Karpas-422 (cell line): ENCODE results near the gene NDUFA13. TPM values are rescaled to one million over a fixed set of nuclear protein-coding genes. Genes with fewer than 3 reads are reported as not detected.

Experiments
- DNase-seq: peaks from one replicate; pipeline ENCODE4 v3.0.0-alpha.2; 2015
- H2AFZ ChIP-seq: fragments of 200-600 bp; sonication (generic); 2 replicates; pipeline ENCODE4 v1.6.1; 2014; ENCODE audit warnings: antibody characterized with exemption, low read length, mixed read lengths
- H3K27ac ChIP-seq: fragments of 200-600 bp; sonication (generic); 2 replicates; pipeline ENCODE4 v1.5.1; 2014; ENCODE audit warnings: mild to moderate bottlenecking, low read length, moderate library complexity
- H3K27me3 ChIP-seq: fragments of 200-600 bp; sonication (generic); 2 replicates; pipeline ENCODE4 v1.6.1; 2014; ENCODE audit warnings: low read length, mixed read lengths
- H3K36me3 ChIP-seq: fragments of 200-600 bp; sonication (generic); 2 replicates; pipeline ENCODE4 v1.6.1; 2014; ENCODE audit warnings: low read length, mixed read lengths; ENCODE audit not compliant: insufficient read depth
- H3K4me1 ChIP-seq: fragments of 200-600 bp; sonication (generic); 2 replicates; pipeline ENCODE4 v1.6.1; 2014; ENCODE audit warnings: mild to moderate bottlenecking, low read length, mixed read lengths
- H3K4me2 ChIP-seq: fragments of 200-600 bp; sonication (generic); 2 replicates; pipeline ENCODE4 v1.6.1; 2014; ENCODE audit warnings: low read length, low read depth, mild to moderate bottlenecking; ENCODE audit not compliant: poor library complexity, severe bottlenecking
- H3K4me3 ChIP-seq: fragments of 200-600 bp; sonication (generic); 2 replicates; pipeline ENCODE4 v1.5.1; 2014; ENCODE audit warnings: mild to moderate bottlenecking, antibody characterized with exemption, low read length, mixed read lengths
- H3K79me2 ChIP-seq: fragments of 200-600 bp; sonication (generic); 2 replicates; pipeline ENCODE4 v1.6.1; 2014; ENCODE audit warnings: mild to moderate bottlenecking, low read length, mixed read lengths
- H3K9ac ChIP-seq: fragments of 200-600 bp; sonication (generic); 2 replicates; pipeline ENCODE4 v1.6.0; 2014; ENCODE audit warnings: low read length
- H3K9me2 ChIP-seq: fragments of 200-600 bp; sonication (generic), shearing (Covaris generic); replicated peaks from 2 replicates; pipeline ENCODE4 v1.6.0; 2014; ENCODE audit warnings: mild to moderate bottlenecking, low read length, moderate library complexity; ENCODE audit not compliant: insufficient read depth
- H3K9me3 ChIP-seq: fragments of 300-700, 200-600 bp; sonication (generic); 2 replicates; pipeline ENCODE4 v1.6.1; 2014; ENCODE audit warnings: low read length, mixed read lengths
- H4K20me1 ChIP-seq: fragments of 200-600 bp; sonication (generic); 2 replicates; pipeline ENCODE4 v1.6.1; 2014; ENCODE audit warnings: mild to moderate bottlenecking, antibody characterized with exemption, low read length, low read depth; ENCODE audit not compliant: insufficient read depth
- total RNA-seq: library from RNA; depleted of rRNA; stranded (reverse); fragments of >200 nt; shearing (Covaris generic); gene quantifications from 2 replicates; pipeline ENCODE4 v1.2.3, GENCODE V29; 2014; ENCODE audit warnings: low replicate concordance

NDUFA13 gene
- total RNA-seq, 1 experiment from 2014 or later = 255 TPM

DNA sequence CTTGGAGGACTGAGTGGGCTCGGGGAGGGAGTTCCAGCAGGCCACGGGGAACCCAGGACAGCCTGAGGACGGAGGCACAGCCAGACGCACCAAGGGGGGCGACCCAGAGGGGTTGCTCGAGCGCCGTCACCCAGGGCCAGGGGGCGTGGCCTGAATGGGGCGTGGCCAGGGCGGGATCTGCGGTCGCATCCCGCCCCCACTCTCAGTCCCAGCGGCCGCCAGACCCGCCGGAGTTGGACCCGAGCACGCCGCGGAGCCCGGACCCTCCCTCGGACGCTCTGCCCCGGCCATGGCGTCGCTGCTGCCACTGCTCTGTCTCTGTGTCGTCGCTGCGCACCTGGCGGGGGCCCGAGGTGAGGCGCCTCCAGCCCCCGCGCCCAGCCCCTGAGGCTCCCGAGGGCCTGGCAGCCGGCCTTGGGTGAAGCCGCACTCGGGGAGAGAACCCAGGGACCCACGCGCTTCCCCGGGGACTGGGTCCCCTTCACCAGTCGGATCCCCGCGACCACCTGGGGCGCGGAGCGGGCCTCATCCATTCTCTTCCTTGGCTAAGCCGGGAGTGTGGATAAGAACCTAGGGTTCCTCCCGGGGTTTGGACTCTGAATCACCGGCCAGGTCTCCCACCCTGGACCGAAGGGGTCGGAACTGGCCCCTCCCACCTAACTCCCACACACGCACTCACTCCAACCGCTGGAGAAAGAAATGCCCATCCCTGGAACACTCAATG lies 22.2 kb downstream of the NDUFA13 start, which contains the start of gene CILP2:
CILP2 (plus strand) TSS at position 205 of the 724 bp plus-strand sequence; CDS start at position 290, 85 bp downstream.
- Histone ChIP-seq H3K79me2 (no peaks in the 10 kb centered on the region), H3K9me2 (no peaks in the 10 kb centered on the region), H3K9me3 (no peaks in the 10 kb centered on the region), H3K27ac (no peak within 1 kb of the TSS), H4K20me1 (no peaks in the 10 kb centered on the region), H3K27me3 (no peaks in the 10 kb centered on the region), H3K4me2 (peak within 1 kb of the TSS; percentile 23), H3K4me1 (no peaks in the 10 kb centered on the region), H3K36me3 (0 out of 2 replicates have a peak, but pooled peaks cover 3% of the 10 kb centered on the region), H3K9ac (no peak within 1 kb of the TSS), H3K4me3 (no peak within 1 kb of the TSS), H2AFZ (no peak within 1 kb of the TSS)
- DNase-seq = peak; percentile 73

DNA sequence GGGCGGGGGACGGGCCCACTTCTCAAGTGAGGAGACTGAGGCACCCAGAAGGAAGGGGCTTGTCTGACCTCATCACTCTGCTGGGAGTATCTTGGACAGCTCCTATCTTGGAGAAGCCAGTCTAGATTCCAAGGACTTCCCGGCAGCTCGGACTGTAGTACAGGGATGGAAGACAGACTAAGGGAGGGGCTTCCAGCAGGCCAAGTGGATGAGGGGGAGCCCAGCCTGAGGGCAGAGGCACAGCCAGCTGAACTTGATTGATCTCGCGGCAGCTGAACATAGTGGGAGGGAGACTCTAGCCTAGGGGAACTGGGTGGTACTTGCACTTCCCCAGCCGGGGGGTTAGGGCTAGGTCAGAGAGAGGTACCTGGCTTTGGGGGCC lies 22.8 kb downstream of the NDUFA13 start:
- no peak for DNase-seq
- Histone ChIP-seq H3K4me2 (no peak overlapping the region), H3K4me1 (no peaks in the 10 kb centered on the region), H3K9ac (no peak overlapping the region), H3K36me3 (0 out of 2 replicates have a peak, but pooled peaks cover 3% of the 10 kb centered on the region), H3K9me3 (no peaks in the 10 kb centered on the region), H3K9me2 (no peaks in the 10 kb centered on the region), H3K4me3 (no peak overlapping the region), H3K27me3 (no peaks in the 10 kb centered on the region), H4K20me1 (no peaks in the 10 kb centered on the region), H3K27ac (no peak overlapping the region), H3K79me2 (no peaks in the 10 kb centered on the region), H2AFZ (no peak overlapping the region)

DNA sequence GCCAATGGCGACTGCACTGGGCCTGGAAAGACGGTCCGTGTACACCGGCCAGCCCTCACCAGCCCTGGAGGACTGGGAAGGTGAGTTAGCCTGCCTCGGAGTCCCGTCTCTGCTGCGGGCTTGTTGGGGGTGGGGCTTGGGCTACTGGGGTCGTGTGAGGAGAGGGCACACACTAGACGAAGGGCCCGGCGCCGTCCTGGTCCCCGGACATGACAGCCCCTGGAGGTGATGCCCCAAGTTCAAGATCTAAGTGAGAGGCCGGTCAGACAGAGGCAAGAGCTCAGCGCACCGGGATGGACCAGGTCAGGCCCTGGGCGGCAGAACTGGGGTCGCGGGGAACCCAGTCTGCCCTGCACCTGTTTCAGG lies 23.7 kb downstream of the NDUFA13 start:
- no peaks in the 10 kb centered on the region for H4K20me1 ChIP-seq
- H2AFZ ChIP-seq = no peak overlapping the region
- no peaks in the 10 kb centered on the region for H3K79me2 ChIP-seq
- no peak overlapping the region for H3K9ac ChIP-seq
- no peak overlapping the region for H3K4me3 ChIP-seq
- no peaks in the 10 kb centered on the region for H3K4me1 ChIP-seq
- no peaks in the 10 kb centered on the region for H3K9me2 ChIP-seq
- no peak for DNase-seq
- no peak overlapping the region for H3K4me2 ChIP-seq
- H3K36me3 ChIP-seq = no peaks in the 10 kb centered on the region
- H3K9me3 ChIP-seq = no peaks in the 10 kb centered on the region
- no peak overlapping the region for H3K27ac ChIP-seq
- no peaks in the 10 kb centered on the region for H3K27me3 ChIP-seq

DNA sequence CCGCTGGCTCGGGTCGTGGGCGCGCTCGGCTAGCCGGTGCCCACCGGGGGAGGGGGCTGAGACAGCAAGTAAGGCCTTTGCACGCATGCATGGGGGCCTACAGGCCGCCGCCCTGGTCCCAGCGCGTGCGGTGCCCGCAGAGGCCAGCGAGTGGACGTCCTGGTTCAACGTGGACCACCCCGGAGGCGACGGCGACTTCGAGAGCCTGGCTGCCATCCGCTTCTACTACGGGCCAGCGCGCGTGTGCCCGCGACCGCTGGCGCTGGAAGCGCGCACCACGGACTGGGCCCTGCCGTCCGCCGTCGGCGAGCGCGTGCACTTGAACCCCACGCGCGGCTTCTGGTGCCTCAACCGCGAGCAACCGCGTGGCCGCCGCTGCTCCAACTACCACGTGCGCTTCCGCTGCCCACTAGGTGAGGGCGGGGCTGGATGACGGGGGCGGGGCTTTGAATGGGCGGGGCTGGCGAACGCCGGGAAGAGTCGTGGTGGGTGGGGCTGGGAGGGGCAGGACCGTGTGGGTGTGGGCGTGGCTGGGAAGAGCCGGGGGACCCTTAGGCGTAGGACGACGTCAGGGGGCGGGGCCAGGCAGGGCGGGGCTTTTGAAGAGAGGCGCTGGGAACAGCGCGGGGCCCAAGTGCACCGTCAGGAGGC lies 24.2 kb downstream of the NDUFA13 start:
- Histone ChIP-seq H3K9ac (no peak overlapping the region), H3K27me3 (no peaks in the 10 kb centered on the region), H3K79me2 (no peaks in the 10 kb centered on the region), H4K20me1 (no peaks in the 10 kb centered on the region), H3K27ac (no peak overlapping the region), H2AFZ (no peak overlapping the region), H3K9me3 (no peaks in the 10 kb centered on the region), H3K9me2 (no peaks in the 10 kb centered on the region), H3K4me2 (no peak overlapping the region), H3K4me1 (no peaks in the 10 kb centered on the region), H3K4me3 (no peak overlapping the region), H3K36me3 (no peaks in the 10 kb centered on the region)
- DNase-seq = no peak

DNA sequence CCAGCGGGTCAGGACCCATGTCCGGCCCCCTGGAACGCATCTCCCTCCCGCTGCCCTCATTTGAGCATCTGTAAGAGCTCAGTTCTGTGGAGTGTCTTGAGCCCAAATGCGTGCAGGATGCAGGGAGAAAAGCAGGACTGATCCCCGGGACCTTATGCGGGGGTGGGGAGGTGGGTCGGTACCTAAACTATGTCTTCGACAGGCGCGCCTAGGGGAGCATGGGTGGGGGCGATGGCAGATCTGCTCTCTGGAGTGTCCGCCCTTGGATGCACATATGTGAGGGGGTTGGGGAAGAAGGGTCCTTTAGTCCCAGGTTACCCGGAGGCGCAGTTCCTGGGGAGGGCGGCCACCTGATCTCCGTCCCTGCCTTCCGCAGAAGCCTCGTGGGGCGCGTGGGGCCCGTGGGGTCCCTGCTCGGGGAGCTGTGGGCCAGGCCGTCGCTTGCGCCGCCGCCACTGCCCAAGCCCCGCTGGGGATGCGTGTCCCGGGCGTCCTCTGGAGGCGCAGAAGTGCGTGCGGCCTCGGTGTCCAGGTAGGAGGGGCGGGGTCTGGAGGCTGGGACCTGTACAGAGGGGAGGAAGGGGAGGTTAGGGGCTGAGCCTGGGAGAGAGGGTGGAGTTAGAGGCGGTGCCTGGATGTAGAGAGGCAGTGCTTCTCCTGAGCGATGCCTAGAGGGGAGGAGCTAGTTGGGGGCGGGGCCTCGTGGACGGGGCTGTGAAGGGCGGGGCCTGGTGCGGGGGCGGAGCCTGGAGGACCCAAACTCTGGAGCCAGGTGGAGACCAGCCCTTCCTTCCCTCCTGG lies 24.9 kb downstream of the NDUFA13 start:
- H3K27me3 ChIP-seq = no peaks in the 10 kb centered on the region
- no peak overlapping the region for H3K27ac ChIP-seq
- H3K9ac ChIP-seq = no peak overlapping the region
- no peaks in the 10 kb centered on the region for H3K36me3 ChIP-seq
- no peak overlapping the region for H3K4me2 ChIP-seq
- DNase-seq = peak; percentile 91
- H2AFZ ChIP-seq = no peak overlapping the region
- no peaks in the 10 kb centered on the region for H3K4me1 ChIP-seq
- no peaks in the 10 kb centered on the region for H3K9me2 ChIP-seq
- H4K20me1 ChIP-seq = no peaks in the 10 kb centered on the region
- no peaks in the 10 kb centered on the region for H3K79me2 ChIP-seq
- no peaks in the 10 kb centered on the region for H3K9me3 ChIP-seq
- no peak overlapping the region for H3K4me3 ChIP-seq

DNA sequence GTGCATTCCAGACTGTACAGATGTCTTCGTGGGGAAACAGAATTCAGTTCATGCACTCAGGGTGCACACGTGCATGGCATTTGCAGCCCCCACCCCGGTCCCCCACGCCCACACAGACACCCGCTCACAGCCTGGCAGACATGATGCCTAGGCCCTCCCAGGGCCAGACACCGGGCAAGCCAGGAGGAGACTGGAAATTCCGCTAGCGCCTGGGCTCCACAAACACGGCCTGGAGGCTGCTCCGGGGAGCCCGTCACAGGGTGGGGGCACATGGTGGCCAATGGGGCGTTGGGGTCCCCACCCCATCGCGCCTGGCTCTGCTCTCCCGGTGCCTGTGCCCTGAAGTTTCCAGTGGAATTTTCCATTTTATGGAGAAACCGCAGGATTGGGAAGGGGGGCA lies 25.6 kb downstream of the NDUFA13 start:
- no peaks in the 10 kb centered on the region for H3K9me2 ChIP-seq
- H3K36me3 ChIP-seq = no peaks in the 10 kb centered on the region
- no peak overlapping the region for H3K4me3 ChIP-seq
- no peaks in the 10 kb centered on the region for H3K79me2 ChIP-seq
- no peak overlapping the region for H3K4me2 ChIP-seq
- H3K9me3 ChIP-seq = no peaks in the 10 kb centered on the region
- no peaks in the 10 kb centered on the region for H3K4me1 ChIP-seq
- H3K27ac ChIP-seq = no peak overlapping the region
- no peak overlapping the region for H2AFZ ChIP-seq
- H3K9ac ChIP-seq = no peak overlapping the region
- H3K27me3 ChIP-seq = no peaks in the 10 kb centered on the region
- H4K20me1 ChIP-seq = no peaks in the 10 kb centered on the region
- DNase-seq = no peak

DNA sequence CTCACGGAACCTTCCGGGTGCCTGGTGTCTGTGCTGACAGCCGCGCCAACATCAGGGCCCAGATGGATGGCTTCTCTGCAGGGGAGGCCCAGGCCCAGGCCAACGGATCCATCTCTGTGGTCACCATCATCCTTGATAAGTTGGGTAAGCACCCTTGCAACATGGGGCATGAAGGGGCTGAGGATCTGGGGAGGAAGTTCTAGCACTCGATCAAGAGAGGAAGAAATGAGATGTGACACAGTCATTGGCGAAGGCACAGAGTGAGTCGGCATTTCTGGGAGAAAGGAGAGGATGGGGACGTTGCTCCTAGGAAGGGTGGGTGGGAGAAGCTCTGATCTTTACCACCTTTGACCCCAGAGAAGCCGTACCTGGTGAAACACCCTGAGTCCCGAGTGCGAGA lies 26.5 kb downstream of the NDUFA13 start:
- H2AFZ ChIP-seq = no peak overlapping the region
- no peaks in the 10 kb centered on the region for H3K9me3 ChIP-seq
- no peak overlapping the region for H3K27ac ChIP-seq
- H4K20me1 ChIP-seq = no peaks in the 10 kb centered on the region
- no peaks in the 10 kb centered on the region for H3K9me2 ChIP-seq
- no peaks in the 10 kb centered on the region for H3K4me1 ChIP-seq
- no peak overlapping the region for H3K4me2 ChIP-seq
- H3K36me3 ChIP-seq = no peaks in the 10 kb centered on the region
- H3K79me2 ChIP-seq = no peaks in the 10 kb centered on the region
- no peaks in the 10 kb centered on the region for H3K27me3 ChIP-seq
- no peak overlapping the region for H3K4me3 ChIP-seq
- H3K9ac ChIP-seq = no peak overlapping the region
- DNase-seq = no peak

DNA sequence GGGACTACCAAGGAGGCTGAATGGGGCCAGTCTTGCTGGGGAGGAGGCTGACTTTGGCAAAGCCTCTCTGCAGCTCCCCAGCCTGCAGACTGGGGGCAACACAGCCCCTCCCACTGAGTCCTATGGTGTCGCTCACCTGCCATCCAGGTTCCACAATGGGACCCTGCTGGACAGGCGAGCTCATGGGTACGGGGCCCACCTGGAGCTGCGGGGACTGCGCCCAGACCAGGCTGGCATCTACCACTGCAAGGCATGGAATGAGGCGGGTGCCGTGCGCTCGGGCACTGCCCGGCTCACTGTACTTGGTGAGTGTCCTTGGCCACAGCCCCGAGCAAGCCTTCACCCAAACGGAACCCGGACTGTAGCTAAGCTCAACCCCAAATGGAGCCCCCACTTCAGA lies 27.1 kb downstream of the NDUFA13 start:
- Histone ChIP-seq H3K9ac (no peak overlapping the region), H3K27me3 (no peaks in the 10 kb centered on the region), H3K79me2 (no peaks in the 10 kb centered on the region)

More for the DNA sequence above, 27.1 kb downstream of the NDUFA13 start:
- H3K36me3 ChIP-seq = no peaks in the 10 kb centered on the region
- H3K9me2 ChIP-seq = no peaks in the 10 kb centered on the region
- H4K20me1 ChIP-seq = no peaks in the 10 kb centered on the region
- H3K9me3 ChIP-seq = no peaks in the 10 kb centered on the region
- no peak overlapping the region for H3K27ac ChIP-seq
- no peak overlapping the region for H3K4me3 ChIP-seq
- H2AFZ ChIP-seq = no peak overlapping the region
- H3K4me2 ChIP-seq = no peak overlapping the region
- no peaks in the 10 kb centered on the region for H3K4me1 ChIP-seq
- DNase-seq = no peak
